Body of pancreas (tissue), 4 donors: ENCODE measurements around the gene CENPU.

Source experiments
- POLR2A ChIP-seq, 3 donors: fragments of 450-650 bp; IDR thresholded peaks; one replicate each; pipeline ENCODE4 v1.6.1; 2016; ENCODE audit warnings: antibody characterized with exemption in 3 of 3, mild to moderate bottlenecking in 2 of 3
- TF ChIP-seq, protein P1 (sequence below), 7 experiments: fragments of 450-650 bp in 4 of 7; fragments of 200-600 bp in 3 of 7; sonication (generic) in 3 of 7; IDR thresholded peaks; one replicate each; pipeline ENCODE4 v1.5.1; 2016 to 2019; ENCODE audit warnings: antibody characterized with exemption in 7 of 7

DNA sequence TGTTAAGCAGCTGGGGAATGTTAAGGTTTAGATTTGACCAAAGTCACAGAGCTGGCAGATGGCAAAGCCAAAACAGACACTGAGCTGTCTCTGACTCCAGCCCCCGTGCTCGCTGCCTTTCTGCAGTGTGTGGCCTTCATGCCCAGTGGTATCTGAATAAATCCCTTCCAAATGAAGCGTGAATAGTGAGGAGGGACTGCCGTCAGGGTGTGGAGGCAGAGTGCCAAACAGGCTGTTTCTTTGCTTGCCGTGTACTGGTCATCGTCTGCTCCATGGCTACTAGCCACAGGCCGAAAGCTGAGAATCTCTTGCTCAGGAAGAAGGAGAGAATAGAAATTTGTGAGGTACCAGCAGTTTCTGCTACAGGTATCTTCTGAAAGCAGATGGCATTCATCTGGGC, 64.6 kb downstream of the CENPU start:
- TF ChIP-seq POLR2A (IDR thresholded peaks at IDR 0.05): no peak
- TF ChIP-seq, protein P1, sequence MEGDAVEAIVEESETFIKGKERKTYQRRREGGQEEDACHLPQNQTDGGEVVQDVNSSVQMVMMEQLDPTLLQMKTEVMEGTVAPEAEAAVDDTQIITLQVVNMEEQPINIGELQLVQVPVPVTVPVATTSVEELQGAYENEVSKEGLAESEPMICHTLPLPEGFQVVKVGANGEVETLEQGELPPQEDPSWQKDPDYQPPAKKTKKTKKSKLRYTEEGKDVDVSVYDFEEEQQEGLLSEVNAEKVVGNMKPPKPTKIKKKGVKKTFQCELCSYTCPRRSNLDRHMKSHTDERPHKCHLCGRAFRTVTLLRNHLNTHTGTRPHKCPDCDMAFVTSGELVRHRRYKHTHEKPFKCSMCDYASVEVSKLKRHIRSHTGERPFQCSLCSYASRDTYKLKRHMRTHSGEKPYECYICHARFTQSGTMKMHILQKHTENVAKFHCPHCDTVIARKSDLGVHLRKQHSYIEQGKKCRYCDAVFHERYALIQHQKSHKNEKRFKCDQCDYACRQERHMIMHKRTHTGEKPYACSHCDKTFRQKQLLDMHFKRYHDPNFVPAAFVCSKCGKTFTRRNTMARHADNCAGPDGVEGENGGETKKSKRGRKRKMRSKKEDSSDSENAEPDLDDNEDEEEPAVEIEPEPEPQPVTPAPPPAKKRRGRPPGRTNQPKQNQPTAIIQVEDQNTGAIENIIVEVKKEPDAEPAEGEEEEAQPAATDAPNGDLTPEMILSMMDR (IDR thresholded peaks at IDR 0.05): no peak
